Body of pancreas (tissue), 4 donors: Measurements from ENCODE around the gene ABL1.

Experiments
- POLR2A ChIP-seq, 3 donors: fragments of 450-650 bp; IDR thresholded peaks; one replicate each; pipeline ENCODE4 v1.6.1; 2016; ENCODE audit warnings: antibody characterized with exemption in 3 of 3, mild to moderate bottlenecking in 2 of 3
- TF ChIP-seq, protein P1 (sequence below), 7 experiments: fragments of 450-650 bp in 4 of 7; fragments of 200-600 bp in 3 of 7; sonication (generic) in 3 of 7; IDR thresholded peaks; one replicate each; pipeline ENCODE4 v1.5.1; 2016 to 2019; ENCODE audit warnings: antibody characterized with exemption in 7 of 7

- TF ChIP-seq, protein P1, sequence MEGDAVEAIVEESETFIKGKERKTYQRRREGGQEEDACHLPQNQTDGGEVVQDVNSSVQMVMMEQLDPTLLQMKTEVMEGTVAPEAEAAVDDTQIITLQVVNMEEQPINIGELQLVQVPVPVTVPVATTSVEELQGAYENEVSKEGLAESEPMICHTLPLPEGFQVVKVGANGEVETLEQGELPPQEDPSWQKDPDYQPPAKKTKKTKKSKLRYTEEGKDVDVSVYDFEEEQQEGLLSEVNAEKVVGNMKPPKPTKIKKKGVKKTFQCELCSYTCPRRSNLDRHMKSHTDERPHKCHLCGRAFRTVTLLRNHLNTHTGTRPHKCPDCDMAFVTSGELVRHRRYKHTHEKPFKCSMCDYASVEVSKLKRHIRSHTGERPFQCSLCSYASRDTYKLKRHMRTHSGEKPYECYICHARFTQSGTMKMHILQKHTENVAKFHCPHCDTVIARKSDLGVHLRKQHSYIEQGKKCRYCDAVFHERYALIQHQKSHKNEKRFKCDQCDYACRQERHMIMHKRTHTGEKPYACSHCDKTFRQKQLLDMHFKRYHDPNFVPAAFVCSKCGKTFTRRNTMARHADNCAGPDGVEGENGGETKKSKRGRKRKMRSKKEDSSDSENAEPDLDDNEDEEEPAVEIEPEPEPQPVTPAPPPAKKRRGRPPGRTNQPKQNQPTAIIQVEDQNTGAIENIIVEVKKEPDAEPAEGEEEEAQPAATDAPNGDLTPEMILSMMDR (IDR thresholded peaks at IDR 0.05), result no peak
- no peak for TF ChIP-seq POLR2A (IDR thresholded peaks at IDR 0.05)
Observed at GRCh38 chr9:130842545-130842944, 7.5 kb downstream of the ABL1 start.
